ENCODE data around the gene DUSP5.
"Not testable (repeated sequence)": the region's sequence is repeated elsewhere in the genome, so short reads cannot be mapped to it uniquely, and the experiment has no call there.

DUSP5 gene

DNA sequence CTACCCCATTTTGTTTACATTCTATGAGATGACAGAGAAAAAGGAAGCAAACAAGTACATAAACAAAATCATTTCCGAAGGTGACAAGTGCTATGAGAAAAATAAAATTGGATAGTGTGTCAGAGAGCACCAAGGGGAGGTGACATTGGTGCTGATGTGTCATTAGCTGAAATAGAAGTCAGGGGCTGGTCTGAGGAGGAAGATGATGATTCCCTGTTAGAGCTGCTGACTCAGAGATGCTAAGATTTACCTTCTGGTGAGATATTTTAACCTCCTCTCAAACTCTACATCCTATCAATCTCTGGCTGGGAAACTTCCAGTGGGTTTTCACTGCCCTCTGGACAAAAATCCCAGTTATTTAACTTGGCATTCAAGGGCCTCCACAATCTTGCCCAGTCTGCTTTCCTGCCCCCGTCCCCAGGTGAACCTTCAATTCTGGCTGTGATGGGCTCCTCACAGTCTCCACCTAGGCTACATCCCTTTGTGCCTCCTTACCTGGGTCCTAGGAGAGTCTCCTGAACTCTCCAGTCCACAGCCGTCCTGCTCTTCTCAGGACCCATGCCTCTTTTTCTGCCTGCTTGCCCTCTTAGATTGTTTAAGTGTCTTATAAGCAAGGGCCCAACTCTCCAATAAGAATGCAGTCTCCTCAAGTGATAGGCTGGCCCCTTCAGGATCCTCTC, 26.6 kb downstream of the DUSP5 start:
- TF ChIP-seq, protein P1, sequence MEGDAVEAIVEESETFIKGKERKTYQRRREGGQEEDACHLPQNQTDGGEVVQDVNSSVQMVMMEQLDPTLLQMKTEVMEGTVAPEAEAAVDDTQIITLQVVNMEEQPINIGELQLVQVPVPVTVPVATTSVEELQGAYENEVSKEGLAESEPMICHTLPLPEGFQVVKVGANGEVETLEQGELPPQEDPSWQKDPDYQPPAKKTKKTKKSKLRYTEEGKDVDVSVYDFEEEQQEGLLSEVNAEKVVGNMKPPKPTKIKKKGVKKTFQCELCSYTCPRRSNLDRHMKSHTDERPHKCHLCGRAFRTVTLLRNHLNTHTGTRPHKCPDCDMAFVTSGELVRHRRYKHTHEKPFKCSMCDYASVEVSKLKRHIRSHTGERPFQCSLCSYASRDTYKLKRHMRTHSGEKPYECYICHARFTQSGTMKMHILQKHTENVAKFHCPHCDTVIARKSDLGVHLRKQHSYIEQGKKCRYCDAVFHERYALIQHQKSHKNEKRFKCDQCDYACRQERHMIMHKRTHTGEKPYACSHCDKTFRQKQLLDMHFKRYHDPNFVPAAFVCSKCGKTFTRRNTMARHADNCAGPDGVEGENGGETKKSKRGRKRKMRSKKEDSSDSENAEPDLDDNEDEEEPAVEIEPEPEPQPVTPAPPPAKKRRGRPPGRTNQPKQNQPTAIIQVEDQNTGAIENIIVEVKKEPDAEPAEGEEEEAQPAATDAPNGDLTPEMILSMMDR (IDR thresholded peaks at IDR 0.05; ENCODE audit: insufficient read depth, missing control alignments), result no peak
- FAIRE-seq (no peak), DNase-seq (ENCODE audit: insufficient read length, low spot score) (no peak)

DNA sequence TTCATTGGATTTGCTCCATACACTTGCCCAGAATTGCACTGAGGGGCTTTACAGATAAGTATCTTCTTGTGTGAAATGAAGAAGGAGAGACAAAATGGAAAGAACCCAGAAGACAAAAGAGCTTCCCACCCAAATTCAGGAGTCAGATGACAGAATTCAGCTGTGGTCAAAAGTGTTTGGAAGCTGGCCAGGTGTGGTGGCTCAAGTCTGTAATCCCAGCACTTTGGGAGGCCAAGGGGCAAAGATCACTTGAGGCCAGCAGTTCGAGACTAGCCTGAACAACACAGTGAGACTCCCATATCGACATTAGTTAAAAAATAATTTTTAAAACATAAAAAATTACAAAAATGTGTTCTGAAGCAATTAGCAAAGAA, 27.1 kb downstream of the DUSP5 start:
- TF ChIP-seq, protein P1 (IDR thresholded peaks at IDR 0.05; ENCODE audit: insufficient read depth, missing control alignments), result no peak
- DNase-seq (ENCODE audit: insufficient read length, low spot score) (no peak), FAIRE-seq (no peak)

DNA sequence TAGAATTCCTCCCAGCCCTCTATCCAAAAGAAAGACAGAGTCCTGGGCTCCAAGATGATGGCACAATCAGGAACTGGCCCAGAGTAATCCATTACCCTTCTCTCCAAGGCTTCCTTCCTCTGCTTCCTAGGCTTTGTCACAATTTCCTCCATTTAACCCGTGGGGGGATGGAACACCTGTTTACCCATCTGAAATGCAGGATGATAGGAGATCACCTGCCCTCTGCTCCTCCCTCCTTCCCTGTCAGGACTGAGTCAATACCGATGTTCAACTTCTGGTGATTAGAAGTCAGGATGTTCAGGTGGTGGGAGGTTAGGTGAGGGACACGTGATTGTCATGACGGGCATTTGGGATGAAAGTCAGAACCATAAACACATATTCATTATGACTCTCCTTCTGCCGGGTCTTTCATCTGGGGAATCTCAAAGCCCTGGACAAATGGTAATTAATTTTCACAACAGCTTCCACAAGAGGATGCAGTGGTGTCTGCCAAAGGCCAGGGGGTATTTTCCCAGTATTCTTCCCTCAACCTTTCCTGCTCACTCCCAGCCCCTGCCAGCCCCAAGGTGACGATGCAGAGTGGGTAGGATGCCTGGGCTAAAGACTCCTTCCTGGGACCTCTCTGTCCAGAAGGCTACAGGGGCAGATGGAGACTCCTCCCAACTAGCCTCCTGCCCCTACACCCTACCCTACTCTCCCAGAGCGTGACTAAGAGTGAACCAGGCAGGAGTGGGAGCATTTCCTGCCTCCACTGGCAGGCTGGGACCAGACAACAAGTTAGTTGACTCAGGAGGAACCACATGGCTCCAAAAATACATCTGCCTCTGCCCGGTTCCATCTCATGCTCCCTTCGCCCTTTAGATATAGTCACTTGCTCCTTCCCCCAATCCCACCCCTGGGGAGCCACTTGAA, 27.9 kb downstream of the DUSP5 start:
- TF ChIP-seq, protein P1 (IDR thresholded peaks at IDR 0.05; ENCODE audit: insufficient read depth, missing control alignments), result no peak
- DNase-seq (ENCODE audit: insufficient read length, low spot score) (no peak), FAIRE-seq (no peak)

- TF ChIP-seq, protein P1 (IDR thresholded peaks at IDR 0.05; ENCODE audit: insufficient read depth, missing control alignments), result no peak
- DNase-seq (ENCODE audit: insufficient read length, low spot score) (no peak), FAIRE-seq (no peak)
Measured at GRCh38 chr10:110527731-110528171, 30.0 kb downstream of the DUSP5 start.

DNA sequence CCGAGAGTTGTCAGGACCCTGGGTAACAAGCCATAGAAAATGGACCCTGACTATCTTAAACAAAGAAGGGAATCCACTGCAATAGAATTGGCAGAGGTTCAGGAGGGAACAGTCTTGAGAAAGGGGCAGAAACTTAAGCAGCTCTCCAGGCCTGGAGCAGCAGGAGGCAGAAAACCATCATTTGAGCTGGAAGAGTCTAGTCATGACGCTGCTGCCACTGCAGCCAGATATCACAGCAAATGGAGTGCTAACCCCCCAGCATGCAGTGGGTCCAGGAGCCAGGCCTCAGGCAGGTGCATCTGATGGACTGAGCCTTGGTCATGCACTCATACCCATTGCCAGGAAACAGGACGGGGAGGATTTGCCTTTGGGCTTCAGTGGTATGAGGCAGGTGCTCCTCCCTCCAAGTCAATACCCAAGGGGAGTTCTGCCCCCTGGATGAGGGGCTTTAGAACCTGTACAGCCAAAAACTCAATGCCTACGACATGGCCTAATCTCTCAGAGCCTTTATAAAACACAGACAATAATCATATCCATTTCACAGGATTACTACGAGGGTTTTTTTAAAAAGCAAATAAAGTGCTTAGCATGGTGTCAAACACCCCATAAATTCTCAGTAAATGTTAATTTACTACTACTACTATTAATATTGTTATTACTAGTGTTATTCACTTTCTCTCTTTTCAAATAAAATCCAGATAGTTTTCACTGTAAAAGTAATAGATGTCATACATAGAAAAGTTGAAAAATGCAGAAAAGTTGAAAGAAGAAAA, 30.7 kb downstream of the DUSP5 start:
- no peak for FAIRE-seq
- no peak for DNase-seq (ENCODE audit: insufficient read length, low spot score)
- TF ChIP-seq, protein P1 (IDR thresholded peaks at IDR 0.05; ENCODE audit: insufficient read depth, missing control alignments), result no peak

- DNase-seq (ENCODE audit: insufficient read length, low spot score); FAIRE-seq: not testable (repeated sequence)
Measured at GRCh38 chr10:110528997-110529524, 31.4 kb downstream of the DUSP5 start.

- TF ChIP-seq, protein P1 (IDR thresholded peaks at IDR 0.05; ENCODE audit: insufficient read depth, missing control alignments), result no peak
- DNase-seq (ENCODE audit: insufficient read length, low spot score), result no peak
- FAIRE-seq, result no peak
Measured at GRCh38 chr10:110529596-110530011, 31.9 kb downstream of the DUSP5 start.
